PFSK-1 (cell line): ENCODE measurements around the gene POU2AF1.

Source experiments
- FOXP2 ChIP-seq: optimal IDR thresholded peaks from 2 replicates; pipeline ENCODE3; 2011; ENCODE audit warnings: borderline replicate concordance, control low read depth, inconsistent platforms; ENCODE audit not compliant: insufficient read depth; ENCODE audit errors: extremely low read length, extremely low read depth
- POLR2AphosphoS5 ChIP-seq: IDR thresholded peaks from 2 replicates; pipeline ENCODE4 v1.6.1; 2012; ENCODE audit warnings: low read depth, mild to moderate bottlenecking, control low read depth, low read length, moderate library complexity
- SIN3A ChIP-seq: IDR thresholded peaks from 2 replicates; pipeline ENCODE4 v1.6.1; 2012; ENCODE audit warnings: mild to moderate bottlenecking, low read length, moderate library complexity, borderline replicate concordance; ENCODE audit not compliant: insufficient read depth
- TAF1 ChIP-seq: IDR thresholded peaks from 2 replicates; pipeline ENCODE4 v1.6.1; 2012; ENCODE audit warnings: low read length, control low read depth, borderline replicate concordance; ENCODE audit not compliant: insufficient read depth
- TF ChIP-seq, protein P1 (sequence below), 2 experiments: IDR thresholded peaks; 2 replicates each; pipeline versions ENCODE4 v1.6.1 to v1.8.0; 2011 to 2012; ENCODE audit warnings: low read depth in 2 of 2, low read length in 2 of 2, control low read depth in 1 of 2, inconsistent platforms in 1 of 2, mild to moderate bottlenecking in 1 of 2, moderate library complexity in 1 of 2; ENCODE audit not compliant: insufficient read depth in 1 of 2

POU2AF1 gene

GRCh38 chr11:111339758-111340388, 39.2 kb downstream of the POU2AF1 start:
- TF ChIP-seq FOXP2, result no peak
- TF ChIP-seq, protein P1, sequence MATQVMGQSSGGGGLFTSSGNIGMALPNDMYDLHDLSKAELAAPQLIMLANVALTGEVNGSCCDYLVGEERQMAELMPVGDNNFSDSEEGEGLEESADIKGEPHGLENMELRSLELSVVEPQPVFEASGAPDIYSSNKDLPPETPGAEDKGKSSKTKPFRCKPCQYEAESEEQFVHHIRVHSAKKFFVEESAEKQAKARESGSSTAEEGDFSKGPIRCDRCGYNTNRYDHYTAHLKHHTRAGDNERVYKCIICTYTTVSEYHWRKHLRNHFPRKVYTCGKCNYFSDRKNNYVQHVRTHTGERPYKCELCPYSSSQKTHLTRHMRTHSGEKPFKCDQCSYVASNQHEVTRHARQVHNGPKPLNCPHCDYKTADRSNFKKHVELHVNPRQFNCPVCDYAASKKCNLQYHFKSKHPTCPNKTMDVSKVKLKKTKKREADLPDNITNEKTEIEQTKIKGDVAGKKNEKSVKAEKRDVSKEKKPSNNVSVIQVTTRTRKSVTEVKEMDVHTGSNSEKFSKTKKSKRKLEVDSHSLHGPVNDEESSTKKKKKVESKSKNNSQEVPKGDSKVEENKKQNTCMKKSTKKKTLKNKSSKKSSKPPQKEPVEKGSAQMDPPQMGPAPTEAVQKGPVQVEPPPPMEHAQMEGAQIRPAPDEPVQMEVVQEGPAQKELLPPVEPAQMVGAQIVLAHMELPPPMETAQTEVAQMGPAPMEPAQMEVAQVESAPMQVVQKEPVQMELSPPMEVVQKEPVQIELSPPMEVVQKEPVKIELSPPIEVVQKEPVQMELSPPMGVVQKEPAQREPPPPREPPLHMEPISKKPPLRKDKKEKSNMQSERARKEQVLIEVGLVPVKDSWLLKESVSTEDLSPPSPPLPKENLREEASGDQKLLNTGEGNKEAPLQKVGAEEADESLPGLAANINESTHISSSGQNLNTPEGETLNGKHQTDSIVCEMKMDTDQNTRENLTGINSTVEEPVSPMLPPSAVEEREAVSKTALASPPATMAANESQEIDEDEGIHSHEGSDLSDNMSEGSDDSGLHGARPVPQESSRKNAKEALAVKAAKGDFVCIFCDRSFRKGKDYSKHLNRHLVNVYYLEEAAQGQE (IDR thresholded peaks at IDR 0.05; ENCODE audit: insufficient read depth in 1 of 2, low read depth in 2 of 2, low read length in 2 of 2), result no peak
- no peak for TF ChIP-seq POLR2AphosphoS5
- TF ChIP-seq TAF1, result no peak
- no peak for TF ChIP-seq SIN3A

DNA sequence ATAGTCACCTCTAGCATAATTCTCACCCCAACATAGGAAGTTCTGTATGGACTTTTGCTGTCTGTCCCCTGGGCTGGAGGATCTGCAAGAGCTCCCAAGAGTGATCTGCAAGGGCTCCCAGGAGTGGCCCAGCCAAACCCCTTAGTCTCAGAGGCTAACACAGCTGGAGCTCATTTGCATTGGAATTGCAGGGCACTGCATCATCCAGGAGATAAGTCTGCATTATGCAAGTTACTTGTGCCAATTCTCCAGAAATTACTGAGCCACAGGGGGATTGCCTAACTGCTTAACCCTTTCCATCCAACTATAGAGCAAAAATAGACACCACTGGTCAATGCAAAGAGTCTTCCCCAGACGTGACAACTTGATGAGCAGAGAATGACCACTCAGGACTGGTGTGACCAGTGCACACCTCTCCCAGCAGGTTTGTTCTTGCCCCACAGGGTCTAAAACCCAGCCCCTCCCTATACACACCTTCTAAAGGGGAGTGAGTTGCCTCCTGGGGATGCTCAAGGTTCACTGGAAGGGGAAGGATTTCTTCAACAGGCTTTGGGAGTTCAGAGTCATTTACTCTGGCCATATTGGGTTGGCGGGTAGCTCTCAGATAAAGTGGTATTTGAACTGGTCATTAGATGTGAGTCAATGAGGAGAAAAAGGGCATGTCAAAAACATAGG, 42.4 kb downstream of the POU2AF1 start:
- TF ChIP-seq FOXP2, result no peak
- TF ChIP-seq POLR2AphosphoS5, result no peak
- TF ChIP-seq, protein P1 (IDR thresholded peaks at IDR 0.05; ENCODE audit: insufficient read depth in 1 of 2, low read depth in 2 of 2, low read length in 2 of 2), result no peak
- no peak for TF ChIP-seq SIN3A
- no peak for TF ChIP-seq TAF1

GRCh38 chr11:111336062-111336461, 43.0 kb downstream of the POU2AF1 start:
- TF ChIP-seq FOXP2, result no peak
- TF ChIP-seq TAF1, result no peak
- TF ChIP-seq, protein P1 (IDR thresholded peaks at IDR 0.05; ENCODE audit: insufficient read depth in 1 of 2, low read depth in 2 of 2, low read length in 2 of 2), result no peak
- TF ChIP-seq POLR2AphosphoS5, result no peak
- no peak for TF ChIP-seq SIN3A

- TF ChIP-seq TAF1, result no peak
- TF ChIP-seq FOXP2, result no peak
- no peak for TF ChIP-seq POLR2AphosphoS5
- TF ChIP-seq, protein P1 (IDR thresholded peaks at IDR 0.05; ENCODE audit: insufficient read depth in 1 of 2, low read depth in 2 of 2, low read length in 2 of 2), result no peak
- TF ChIP-seq SIN3A, result no peak
Observed at GRCh38 chr11:111335549-111335948, 43.5 kb downstream of the POU2AF1 start.
